ENCODE results near the gene SNORC. TPM values are rescaled to one million over a fixed set of nuclear protein-coding genes. Genes with fewer than 3 reads are reported as not detected.

Gene SNORC
- polyA plus RNA-seq, 1 of the 3 experiments (the other 2 are of a cell fraction): 1.2 TPM

- Histone ChIP-seq H3K27ac (ENCODE audit: low read depth in 2 of 2, low read length in 1 of 2) (no peak overlapping the region), H4K20me1 (ENCODE audit: insufficient read depth) (no peaks in the 10 kb centered on the region), H3K4me2 (no peak overlapping the region), H3K4me3 (ENCODE audit: low read depth in 2 of 2, low read length in 1 of 2) (no peak overlapping the region), H3K9ac (no peak overlapping the region), H3K27me3 (ENCODE audit: insufficient read depth) (no peaks in the 10 kb centered on the region), H3K9me3 (no peaks in the 10 kb centered on the region), H2AFZ (ENCODE audit: low read depth) (no peak overlapping the region), H3K36me3 (replicated peaks in 1 of 2; ENCODE audit: control insufficient read depth in 1 of 2, insufficient read depth in 2 of 2, low read length in 1 of 2) (no peaks in the 10 kb centered on the region), H3F3A (replicated peaks; ENCODE audit: insufficient read depth) (no peaks in the 10 kb centered on the region), H3K4me1 (ENCODE audit: control insufficient read depth in 1 of 2, insufficient read depth in 2 of 2, low read depth in 1 of 2, low read length in 1 of 2) (peaks cover 0 to 3% of the 10 kb centered on the region in 2 experiments; a peak in 2 of 4 replicates), H3K9me2 (no peaks in the 10 kb centered on the region), H3K79me2 (ENCODE audit: insufficient read depth) (no peaks in the 10 kb centered on the region)
- CTCF ChIA-PET: interaction anchor here (0.9 kb wide), 1 partner anchor 159 kb away, joined by 3 read pairs; no protein-coding TSS in a partner anchor
- POLR2A ChIA-PET: no interaction called here
- DNase-seq: no peak
- TF ChIP-seq GATA2 (CRISPR knock-in tag; IDR thresholded peaks at IDR 0.05) (no peak), PBX3 (IDR thresholded peaks at IDR 0.05) (no peak), MEF2A (IDR thresholded peaks at IDR 0.05; ENCODE audit: borderline replicate concordance, low read depth) (no peak), SMC3 (IDR thresholded peaks at IDR 0.05; ENCODE audit: low read depth, low read length) (no peak), JUND (IDR thresholded peaks at IDR 0.05) (no peak), FOXM1 (IDR thresholded peaks at IDR 0.05; ENCODE audit: low read depth) (no peak), CHD2 (IDR thresholded peaks at IDR 0.05; ENCODE audit: low read length, partially characterized antibody) (no peak), YY1 (IDR thresholded peaks at IDR 0.05; ENCODE audit: low read depth) (no peak), RAD21 (IDR thresholded peaks at IDR 0.05; ENCODE audit: low read length) (no peak), GABPA (IDR thresholded peaks at IDR 0.05; ENCODE audit: low read depth) (no peak), RXRA (IDR thresholded peaks at IDR 0.05; ENCODE audit: borderline replicate concordance, low read depth) (no peak), FOSL2 (IDR thresholded peaks at IDR 0.05; ENCODE audit: borderline replicate concordance, low read depth) (no peak)
- WGBS (ENCODE audit: low lambda C conversion rate): 93% methylated on average over 19 of the region's 19 CpGs
These were observed 24.7 kb downstream of the SNORC start for GRCh38 chr2:232894746-232895145.

GRCh38 chr2:232896111-232896510, 26.0 kb downstream of the SNORC start:
- H3K4me2 ChIP-seq: no peak overlapping the region
- H3K27ac ChIP-seq (ENCODE audit: low read depth in 2 of 2, low read length in 1 of 2): no peak overlapping the region
- no peaks in the 10 kb centered on the region for H3K79me2 ChIP-seq (ENCODE audit: insufficient read depth)
- TF ChIP-seq MXI1 (IDR thresholded peaks at IDR 0.05; ENCODE audit: low read depth, low read length) (no peak), USF1 (IDR thresholded peaks at IDR 0.05; ENCODE audit: borderline replicate concordance, low read depth) (no peak), RCOR1 (IDR thresholded peaks at IDR 0.05; ENCODE audit: low read length) (no peak), EZH2phosphoT487 (IDR thresholded peaks at IDR 0.05; ENCODE audit: borderline replicate concordance, low read depth) (no peak), RAD21 (IDR thresholded peaks at IDR 0.05; ENCODE audit: low read length) (no peak), RXRA (IDR thresholded peaks at IDR 0.05; ENCODE audit: borderline replicate concordance, low read depth) (no peak), TCF12 (IDR thresholded peaks at IDR 0.05) (no peak), GABPA (IDR thresholded peaks at IDR 0.05; ENCODE audit: low read depth) (no peak), POLR2AphosphoS5 (IDR thresholded peaks at IDR 0.05; ENCODE audit: low read depth, low read length) (no peak), CHD2 (IDR thresholded peaks at IDR 0.05; ENCODE audit: low read length, partially characterized antibody) (no peak), IRF3 (IDR thresholded peaks at IDR 0.05; ENCODE audit: low read depth, low read length) (no peak), FOXM1 (IDR thresholded peaks at IDR 0.05; ENCODE audit: low read depth) (no peak), MEF2A (IDR thresholded peaks at IDR 0.05; ENCODE audit: borderline replicate concordance, low read depth) (no peak), NRF1 (IDR thresholded peaks at IDR 0.05; ENCODE audit: low read depth, low read length) (no peak), NFIC (IDR thresholded peaks at IDR 0.05; ENCODE audit: borderline replicate concordance) (no peak), FOXJ3 (CRISPR knock-in tag; IDR thresholded peaks at IDR 0.05) (no peak)
- no peak overlapping the region for H2AFZ ChIP-seq (ENCODE audit: low read depth)
- H3K36me3 ChIP-seq (replicated peaks in 1 of 2; ENCODE audit: control insufficient read depth in 1 of 2, insufficient read depth in 2 of 2, low read length in 1 of 2): no peaks in the 10 kb centered on the region
- no peaks in the 10 kb centered on the region for H3K27me3 ChIP-seq (ENCODE audit: insufficient read depth)
- H4K20me1 ChIP-seq (ENCODE audit: insufficient read depth): no peaks in the 10 kb centered on the region
- H3K4me3 ChIP-seq (ENCODE audit: low read depth in 2 of 2, low read length in 1 of 2): no peak overlapping the region
- no peaks in the 10 kb centered on the region for H3K9me2 ChIP-seq
- no peak overlapping the region for H3K9ac ChIP-seq
- no peaks in the 10 kb centered on the region for H3F3A ChIP-seq (replicated peaks; ENCODE audit: insufficient read depth)
- ChIA-PET POLR2A (no interaction called here), CTCF (no interaction called here)
- no peak for DNase-seq
- no peaks in the 10 kb centered on the region for H3K9me3 ChIP-seq
- peaks cover under 1 to 3% of the 10 kb centered on the region in 2 experiments; a peak in 2 of 4 replicates for H3K4me1 ChIP-seq (ENCODE audit: control insufficient read depth in 1 of 2, insufficient read depth in 2 of 2, low read depth in 1 of 2, low read length in 1 of 2)
